GM12864 (cell line): ENCODE results near the gene SERF2.

Experiments
- DNase-seq: peaks from one replicate; pipeline ENCODE4 v3.0.0-alpha.2; 2011; ENCODE audit warnings: low read depth
- H3K4me3 ChIP-seq: 2 replicates; pipeline ENCODE4 v1.5.1; 2011; ENCODE audit warnings: mild to moderate bottlenecking, low read depth, low read length, control low read depth
- TF ChIP-seq, protein P1 (sequence below): IDR thresholded peaks from 2 replicates; pipeline ENCODE4 v1.5.1; 2011; ENCODE audit warnings: low read depth, mild to moderate bottlenecking, moderate library complexity, low read length, control low read depth, inconsistent platforms; ENCODE audit errors: missing control alignments

The SERF2 gene

DNA sequence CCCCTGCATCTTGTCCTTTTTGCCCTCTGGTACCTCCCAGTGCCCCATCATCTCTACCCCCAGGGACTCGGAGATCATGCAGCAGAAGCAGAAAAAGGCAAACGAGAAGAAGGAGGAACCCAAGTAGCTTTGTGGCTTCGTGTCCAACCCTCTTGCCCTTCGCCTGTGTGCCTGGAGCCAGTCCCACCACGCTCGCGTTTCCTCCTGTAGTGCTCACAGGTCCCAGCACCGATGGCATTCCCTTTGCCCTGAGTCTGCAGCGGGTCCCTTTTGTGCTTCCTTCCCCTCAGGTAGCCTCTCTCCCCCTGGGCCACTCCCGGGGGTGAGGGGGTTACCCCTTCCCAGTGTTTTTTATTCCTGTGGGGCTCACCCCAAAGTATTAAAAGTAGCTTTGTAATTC lies 1.5 kb downstream of the SERF2 start:
- DNase-seq: no peak
- TF ChIP-seq, protein P1, sequence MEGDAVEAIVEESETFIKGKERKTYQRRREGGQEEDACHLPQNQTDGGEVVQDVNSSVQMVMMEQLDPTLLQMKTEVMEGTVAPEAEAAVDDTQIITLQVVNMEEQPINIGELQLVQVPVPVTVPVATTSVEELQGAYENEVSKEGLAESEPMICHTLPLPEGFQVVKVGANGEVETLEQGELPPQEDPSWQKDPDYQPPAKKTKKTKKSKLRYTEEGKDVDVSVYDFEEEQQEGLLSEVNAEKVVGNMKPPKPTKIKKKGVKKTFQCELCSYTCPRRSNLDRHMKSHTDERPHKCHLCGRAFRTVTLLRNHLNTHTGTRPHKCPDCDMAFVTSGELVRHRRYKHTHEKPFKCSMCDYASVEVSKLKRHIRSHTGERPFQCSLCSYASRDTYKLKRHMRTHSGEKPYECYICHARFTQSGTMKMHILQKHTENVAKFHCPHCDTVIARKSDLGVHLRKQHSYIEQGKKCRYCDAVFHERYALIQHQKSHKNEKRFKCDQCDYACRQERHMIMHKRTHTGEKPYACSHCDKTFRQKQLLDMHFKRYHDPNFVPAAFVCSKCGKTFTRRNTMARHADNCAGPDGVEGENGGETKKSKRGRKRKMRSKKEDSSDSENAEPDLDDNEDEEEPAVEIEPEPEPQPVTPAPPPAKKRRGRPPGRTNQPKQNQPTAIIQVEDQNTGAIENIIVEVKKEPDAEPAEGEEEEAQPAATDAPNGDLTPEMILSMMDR: no peak
- peak overlapping the region; percentile 82 for H3K4me3 ChIP-seq

DNA sequence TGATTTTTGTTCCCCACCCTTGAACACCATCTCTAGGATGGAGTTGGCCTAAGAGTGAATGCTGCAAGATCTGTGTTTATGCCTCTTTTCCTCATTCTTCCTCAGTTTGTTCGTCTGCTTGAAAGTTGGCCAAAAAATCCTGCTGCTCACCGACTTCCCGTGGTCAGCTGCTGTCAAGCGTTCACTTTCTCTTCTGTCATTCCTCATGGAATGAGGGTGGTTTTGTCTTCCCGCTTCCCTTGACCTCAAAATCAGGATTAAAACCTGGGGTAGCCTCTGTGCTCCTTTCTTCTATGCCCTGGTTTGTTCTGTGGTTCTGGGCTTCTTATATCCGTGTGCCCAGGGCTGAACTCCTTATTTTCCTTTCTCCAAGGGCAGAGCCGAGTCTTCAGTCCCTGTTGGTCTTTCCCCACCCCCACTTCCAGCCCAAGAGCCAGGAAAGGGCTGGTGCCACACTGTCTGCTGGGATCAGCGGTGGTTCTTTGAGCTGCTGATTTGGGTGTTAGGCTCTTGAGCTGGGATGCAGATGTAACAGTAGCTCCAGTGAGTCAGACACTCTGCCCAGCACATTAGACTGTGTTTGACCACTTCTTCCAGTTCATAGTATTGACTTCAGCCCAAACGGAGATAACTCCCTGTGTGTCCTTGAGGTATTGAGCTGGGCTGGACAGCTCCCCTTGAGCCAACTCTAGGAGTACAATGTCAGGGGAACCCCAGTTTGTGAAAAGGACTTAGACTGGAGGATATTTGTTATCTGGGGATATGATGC lies 2.3 kb downstream of the SERF2 start:
- H3K4me3 ChIP-seq: no peak overlapping the region
- no peak for DNase-seq
- TF ChIP-seq, protein P1: no peak

DNA sequence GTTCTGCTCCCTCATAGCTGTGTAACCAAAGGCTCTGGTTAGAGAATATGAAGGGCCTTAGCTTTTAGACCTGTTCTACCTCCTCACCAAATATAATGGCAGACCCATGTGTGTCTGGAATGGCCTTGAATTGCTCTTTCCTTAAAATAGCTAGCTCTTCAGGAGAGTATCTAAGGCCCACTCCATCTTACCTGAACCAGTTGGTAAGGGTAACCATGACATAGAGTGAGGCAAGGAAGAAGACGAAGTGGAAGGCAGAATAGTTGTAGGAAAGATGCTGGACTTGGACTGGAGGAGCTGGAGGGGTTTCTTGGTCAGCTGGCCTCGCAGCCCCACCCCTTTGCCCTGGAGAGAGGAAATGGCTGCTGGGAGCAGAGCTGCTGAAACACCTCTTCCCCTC lies 3.1 kb downstream of the SERF2 start:
- TF ChIP-seq, protein P1: no peak
- no peak overlapping the region for H3K4me3 ChIP-seq
- DNase-seq: no peak

DNA sequence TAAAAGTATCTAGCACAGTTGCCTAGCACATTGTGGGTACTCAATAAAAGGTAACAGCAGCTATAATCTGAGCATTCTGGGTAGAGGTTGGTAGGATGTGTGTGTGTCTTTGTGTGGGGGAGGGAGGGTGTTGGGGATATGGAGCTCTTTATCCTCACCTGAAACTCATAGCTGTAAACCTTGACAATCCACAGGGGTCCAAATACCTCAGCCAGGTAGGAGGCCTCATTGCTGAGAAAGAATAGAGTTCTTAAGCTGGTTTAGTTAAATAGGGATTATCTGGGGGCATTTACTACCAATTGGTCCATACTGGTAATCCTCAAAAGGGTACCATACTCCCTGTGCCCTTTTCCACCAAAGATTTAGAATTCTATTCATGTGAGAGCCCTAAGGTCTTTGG lies 3.9 kb downstream of the SERF2 start:
- no peak overlapping the region for H3K4me3 ChIP-seq
- TF ChIP-seq, protein P1: no peak
- no peak for DNase-seq

DNA sequence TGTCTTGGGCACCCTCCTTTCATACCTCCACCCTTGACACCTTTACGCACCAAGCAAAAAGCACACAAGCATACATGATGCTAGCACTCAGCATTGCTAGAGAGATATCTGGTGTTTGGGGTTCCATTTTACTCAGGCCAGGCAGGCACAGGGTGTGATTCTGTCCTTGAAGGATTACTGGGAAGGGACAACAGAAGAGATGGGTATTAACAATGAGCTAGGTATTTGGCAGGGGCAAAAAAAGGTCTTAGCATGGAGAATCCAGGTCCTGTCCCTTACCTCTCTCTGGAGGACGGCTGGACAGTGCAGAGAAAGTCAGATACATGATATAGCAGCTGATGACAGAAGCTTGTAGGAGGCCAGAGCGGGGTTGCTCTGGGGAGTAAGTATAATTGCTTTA lies 4.4 kb downstream of the SERF2 start:
- no peak for DNase-seq
- TF ChIP-seq, protein P1: no peak
- H3K4me3 ChIP-seq: no peak overlapping the region

DNA sequence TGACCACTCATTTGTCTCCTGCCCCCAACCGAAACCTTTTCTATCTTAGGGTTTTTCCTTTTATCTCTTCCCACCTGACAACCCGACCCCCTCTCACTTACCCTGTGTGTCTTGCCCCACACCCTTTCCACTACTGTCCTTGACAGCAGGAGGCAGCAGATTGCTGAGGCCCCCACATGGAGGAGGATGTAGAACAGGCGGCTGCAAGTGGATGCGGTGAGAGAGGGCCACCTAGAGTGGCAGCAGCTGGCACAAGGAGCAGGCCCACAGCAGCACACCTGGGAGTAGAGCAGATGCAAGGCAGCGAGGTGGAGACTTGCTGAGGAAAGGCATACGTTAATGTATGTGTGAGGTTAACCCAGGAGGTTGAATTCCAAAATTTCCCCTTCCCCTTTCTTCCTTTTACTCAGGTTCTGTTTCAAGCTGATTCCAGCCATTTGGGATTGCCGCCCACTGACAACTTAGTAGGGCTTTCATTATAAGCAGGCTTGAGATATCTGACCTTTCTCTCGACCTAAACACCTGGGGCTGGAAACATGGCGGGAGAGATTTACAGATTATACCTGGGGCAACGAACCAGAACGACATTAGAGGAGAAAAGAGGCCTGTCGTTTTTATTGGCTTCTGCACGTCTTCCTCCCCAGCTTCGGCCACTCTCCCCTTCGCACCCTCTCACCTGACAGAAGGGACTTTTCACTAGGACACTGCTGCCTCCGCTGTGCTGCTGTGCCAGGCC lies 7.3 kb downstream of the SERF2 start:
- TF ChIP-seq, protein P1: no peak
- H3K4me3 ChIP-seq: no peak overlapping the region
- DNase-seq: no peak
